SW480 (cell line): Measurements from ENCODE around the gene KRTAP10-8.
"Not testable (repeated sequence)": the region's sequence is repeated elsewhere in the genome, so short reads cannot be mapped to it uniquely, and the experiment has no call there.

ENCODE experiments used
- DNase-seq: peaks from one replicate; pipeline ENCODE4 v3.0.0-alpha.2; 2016; ENCODE audit warnings: low spot score

Gene KRTAP10-8

GRCh38 chr21:44579056-44579832, 32.6 kb upstream of the KRTAP10-8 start:
- DNase-seq, result no peak

- DNase-seq, result no peak
Measured at GRCh38 chr21:44579833-44580144, 32.1 kb upstream of the KRTAP10-8 start.

GRCh38 chr21:44580231-44580821, 31.6 kb upstream of the KRTAP10-8 start, which contains the start of gene KRTAP10-5:
Gene KRTAP10-5, minus strand, starts transcription at chr21:44580604. Its CDS starts 26 bp downstream, at chr21:44580578.
- DNase-seq, result not testable (repeated sequence)

- no peak for DNase-seq
Measured at GRCh38 chr21:44581158-44581557, 30.7 kb upstream of the KRTAP10-8 start.

- no peak for DNase-seq
Measured at GRCh38 chr21:44582055-44582454, 29.8 kb upstream of the KRTAP10-8 start.

GRCh38 chr21:44583089-44583799, 28.6 kb upstream of the KRTAP10-8 start:
- DNase-seq, result no peak

GRCh38 chr21:44583800-44584147, 28.1 kb upstream of the KRTAP10-8 start:
- peak; percentile 62 for DNase-seq

GRCh38 chr21:44585892-44586291, 26.0 kb upstream of the KRTAP10-8 start:
- DNase-seq, result no peak

GRCh38 chr21:44589094-44589493, 22.8 kb upstream of the KRTAP10-8 start:
- no peak for DNase-seq

- DNase-seq, result no peak
Measured at GRCh38 chr21:44589586-44590305, 22.1 kb upstream of the KRTAP10-8 start.

GRCh38 chr21:44590311-44590721, 21.6 kb upstream of the KRTAP10-8 start:
- DNase-seq, result no peak

- DNase-seq, result not testable (repeated sequence)
Measured at GRCh38 chr21:44590897-44591800, 20.7 kb upstream of the KRTAP10-8 start.

- DNase-seq, result not testable (repeated sequence)
Measured at GRCh38 chr21:44591801-44592130, 20.1 kb upstream of the KRTAP10-8 start.

- DNase-seq, result no peak
Measured at GRCh38 chr21:44592446-44593311, 19.2 kb upstream of the KRTAP10-8 start, which contains the start of gene KRTAP10-6. Gene KRTAP10-6, minus strand, starts transcription at chr21:44592505. Its CDS starts 21 bp downstream, at chr21:44592484.

GRCh38 chr21:44593598-44594405, 18.1 kb upstream of the KRTAP10-8 start:
- DNase-seq, result peak; percentile 57

- DNase-seq, result no peak
Measured at GRCh38 chr21:44594406-44594916, 17.4 kb upstream of the KRTAP10-8 start.

GRCh38 chr21:44595524-44595923, 16.4 kb upstream of the KRTAP10-8 start:
- no peak for DNase-seq

GRCh38 chr21:44596068-44596725, 15.7 kb upstream of the KRTAP10-8 start:
- DNase-seq, result peak; percentile 25

- DNase-seq, result no peak
Measured at GRCh38 chr21:44598061-44598460, 13.8 kb upstream of the KRTAP10-8 start.
